Muscle layer of colon (tissue), 2 donors: ENCODE data around the gene SORCS2.

Source experiments
- H3K27ac ChIP-seq: one replicate; pipeline ENCODE4 v1.7.0; 2013; ENCODE audit warnings: low read depth, mild to moderate bottlenecking, low read length, moderate library complexity
- H3K27me3 ChIP-seq, 2 donors: one replicate each; pipeline ENCODE4 v1.7.0; 2013; ENCODE audit warnings: low read length in 2 of 2, mild to moderate bottlenecking in 2 of 2; ENCODE audit not compliant: insufficient read depth in 2 of 2, control insufficient read depth in 1 of 2
- H3K36me3 ChIP-seq: one replicate; pipeline ENCODE4 v1.7.0; 2013; ENCODE audit warnings: mild to moderate bottlenecking, low read length; ENCODE audit not compliant: insufficient read depth
- H3K4me1 ChIP-seq: one replicate; pipeline ENCODE4 v1.7.0; 2013; ENCODE audit warnings: mild to moderate bottlenecking, low read length; ENCODE audit not compliant: insufficient read depth
- H3K4me3 ChIP-seq, 2 donors: one replicate each; pipeline ENCODE4 v1.7.0; 2013; ENCODE audit warnings: low read length in 2 of 2, low read depth in 1 of 2, mild to moderate bottlenecking in 1 of 2, moderate library complexity in 1 of 2
- H3K9ac ChIP-seq: one replicate; pipeline ENCODE4 v1.7.0; 2013; ENCODE audit warnings: low read length
- H3K9me3 ChIP-seq: one replicate; pipeline ENCODE4 v1.7.0; 2013; ENCODE audit warnings: mild to moderate bottlenecking, low read length
- donor health status: abdominal sarcoma.
- donor health status: Adenocarcinoma of cecum.

The SORCS2 gene

DNA sequence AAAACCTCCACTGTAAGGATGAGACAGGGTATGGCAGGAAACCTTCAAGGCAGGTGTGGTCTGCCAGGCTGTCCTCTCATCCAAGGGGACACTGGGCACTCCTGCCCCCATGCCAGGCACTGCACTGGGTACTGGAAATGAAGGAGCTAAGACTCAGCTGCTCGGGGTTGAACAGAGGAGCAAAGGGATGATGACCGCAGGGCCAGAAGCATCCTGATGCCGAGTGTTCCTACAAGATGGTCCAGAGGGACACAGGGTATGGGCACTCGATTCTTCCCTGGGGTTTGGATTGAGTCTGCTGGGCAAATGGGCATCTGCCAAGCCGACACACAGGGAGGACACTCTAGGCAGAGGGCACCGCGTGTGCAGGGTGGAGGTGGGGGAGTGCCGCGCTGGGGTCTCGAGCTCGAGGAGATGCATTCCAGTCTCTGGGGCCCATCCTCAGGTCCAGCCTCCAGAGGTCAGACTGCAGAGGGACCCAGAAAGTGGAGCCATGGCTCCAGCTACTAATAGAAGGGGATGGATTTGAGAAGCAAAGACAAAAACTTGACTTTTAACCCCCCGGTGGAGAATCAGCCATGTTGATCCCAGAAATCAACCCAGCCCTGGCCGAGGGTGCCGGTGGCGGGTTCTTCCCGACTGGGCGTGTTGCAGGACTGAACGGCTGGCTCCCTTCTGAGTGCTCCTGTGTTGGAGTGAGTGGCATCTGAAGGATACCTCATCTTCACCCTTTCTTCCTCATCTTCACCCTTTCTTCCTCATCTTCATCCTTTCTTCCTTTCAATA, 500.3 kb downstream of the SORCS2 start:
- Histone ChIP-seq H3K4me3 (no peak overlapping the region), H3K27ac (no peak overlapping the region), H3K9me3 (no peaks in the 10 kb centered on the region), H3K27me3 (no peaks in the 10 kb centered on the region), H3K36me3 (no peaks in the 10 kb centered on the region), H3K9ac (no peak overlapping the region), H3K4me1 (no peaks in the 10 kb centered on the region)

DNA sequence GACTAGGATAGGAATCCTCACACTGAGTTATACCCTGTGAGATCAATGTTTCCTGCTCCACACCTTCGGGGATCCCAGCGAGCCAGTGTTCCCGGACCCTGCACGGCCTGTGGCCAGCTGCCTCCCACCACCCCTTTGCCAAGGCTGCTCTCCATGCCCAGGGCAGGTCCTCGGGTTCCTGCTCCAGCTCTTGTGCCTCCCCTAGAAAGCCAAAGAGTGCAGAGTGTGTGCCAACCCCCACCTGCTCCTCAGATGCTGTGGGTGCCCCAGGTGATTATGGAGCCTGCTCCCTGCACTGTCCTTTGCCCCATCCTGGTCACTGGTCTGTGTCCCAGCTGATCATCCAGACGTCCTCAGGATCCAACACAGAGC, 500.9 kb downstream of the SORCS2 start:
- H3K36me3 ChIP-seq = no peaks in the 10 kb centered on the region
- no peak overlapping the region for H3K4me3 ChIP-seq
- H3K27ac ChIP-seq = no peak overlapping the region
- no peaks in the 10 kb centered on the region for H3K27me3 ChIP-seq
- no peaks in the 10 kb centered on the region for H3K9me3 ChIP-seq
- no peak overlapping the region for H3K9ac ChIP-seq
- no peaks in the 10 kb centered on the region for H3K4me1 ChIP-seq

DNA sequence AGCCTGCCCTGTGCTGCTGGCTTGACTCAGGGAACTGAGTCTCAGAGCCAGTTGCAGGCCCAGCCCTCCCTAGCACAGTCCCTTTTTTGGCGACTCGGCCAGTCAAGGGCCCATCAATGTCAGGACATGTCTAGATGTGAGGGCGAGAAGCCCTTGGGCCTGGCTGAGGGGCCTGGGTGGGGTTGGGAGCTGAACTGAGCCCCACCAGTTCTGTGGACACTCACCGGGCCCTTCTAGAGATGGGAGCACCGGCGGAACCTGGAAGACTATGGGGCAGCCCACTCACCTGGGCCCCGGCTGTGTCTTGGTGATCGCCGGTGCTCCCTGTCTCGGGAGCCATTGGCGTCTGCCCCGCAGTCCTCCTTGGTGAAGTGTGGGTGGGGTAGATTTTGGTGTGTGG, 501.4 kb downstream of the SORCS2 start:
- H3K4me1 ChIP-seq = no peaks in the 10 kb centered on the region
- H3K27ac ChIP-seq = no peak overlapping the region
- no peak overlapping the region for H3K9ac ChIP-seq
- H3K4me3 ChIP-seq = no peak overlapping the region
- no peaks in the 10 kb centered on the region for H3K9me3 ChIP-seq
- H3K36me3 ChIP-seq = no peaks in the 10 kb centered on the region
- H3K27me3 ChIP-seq = no peaks in the 10 kb centered on the region

DNA sequence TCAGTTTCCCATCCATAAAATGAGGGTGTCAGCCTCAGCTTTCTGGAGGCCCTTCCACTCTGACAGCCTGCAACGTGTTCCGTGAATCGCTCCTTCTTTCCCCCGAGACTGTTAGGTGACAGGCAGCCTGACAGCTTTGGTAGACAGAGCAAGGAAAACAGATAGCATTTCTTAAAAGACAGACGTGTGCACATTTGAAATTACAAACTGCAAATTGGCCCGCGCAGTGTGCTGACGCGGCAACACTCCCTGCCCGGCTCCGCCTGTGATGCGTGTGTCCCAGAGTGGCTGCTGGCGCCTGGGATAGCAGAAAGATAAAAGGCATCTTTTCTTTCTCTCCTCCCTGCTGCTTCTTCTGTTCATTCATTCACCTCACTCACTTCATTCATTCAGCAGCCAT, 502.0 kb downstream of the SORCS2 start:
- Histone ChIP-seq H3K9me3 (no peaks in the 10 kb centered on the region), H3K4me3 (no peak overlapping the region), H3K4me1 (no peaks in the 10 kb centered on the region), H3K9ac (no peak overlapping the region), H3K27me3 (no peaks in the 10 kb centered on the region), H3K36me3 (no peaks in the 10 kb centered on the region), H3K27ac (no peak overlapping the region)

DNA sequence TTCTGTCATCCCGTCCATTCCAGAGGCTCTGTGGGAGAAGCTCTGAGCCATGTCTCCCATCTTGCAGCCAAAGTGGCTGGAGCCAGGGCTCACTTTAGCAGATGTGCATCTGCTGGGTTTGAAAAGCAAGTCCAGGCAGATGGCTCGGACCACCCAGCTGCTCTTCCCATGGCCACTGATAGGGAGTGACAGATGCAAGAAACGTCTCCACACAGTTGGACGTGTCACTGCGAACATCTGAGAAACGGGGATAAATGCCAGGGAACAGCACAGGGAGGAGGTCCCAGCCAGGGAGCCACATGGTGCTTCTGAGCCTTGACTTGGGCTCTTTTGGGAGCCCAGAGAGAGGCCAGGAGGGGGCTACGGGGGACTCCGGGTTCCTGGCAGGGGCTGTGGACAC, 505.0 kb downstream of the SORCS2 start:
- Histone ChIP-seq H3K4me3 (no peak overlapping the region), H3K9me3 (no peaks in the 10 kb centered on the region), H3K27me3 (peaks cover 0 to 5% of the 10 kb centered on the region in 2 donors), H3K9ac (no peak overlapping the region), H3K4me1 (no peaks in the 10 kb centered on the region), H3K27ac (no peak overlapping the region), H3K36me3 (no peaks in the 10 kb centered on the region)

DNA sequence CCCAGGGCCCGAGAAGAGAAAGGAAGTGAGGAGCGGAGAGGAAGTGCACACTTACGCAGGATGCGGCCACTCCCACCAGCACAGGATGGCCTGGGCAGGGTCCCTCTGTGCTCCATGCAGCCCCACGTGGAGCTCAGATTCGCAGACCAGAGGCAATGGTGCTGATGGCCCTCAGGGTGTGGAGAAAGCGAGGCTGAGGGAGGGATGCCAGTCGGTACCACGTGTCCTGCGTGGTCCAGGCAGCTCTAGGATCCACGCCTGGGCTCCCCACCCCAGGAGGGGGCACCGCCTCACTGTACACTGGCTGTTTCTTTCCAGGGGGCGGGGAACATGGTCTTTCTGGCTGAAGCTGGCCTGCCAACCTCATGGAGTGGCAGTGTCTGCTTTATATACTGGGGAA, 505.5 kb downstream of the SORCS2 start:
- Histone ChIP-seq H3K36me3 (no peaks in the 10 kb centered on the region), H3K9me3 (no peaks in the 10 kb centered on the region), H3K27me3 (peaks cover 0 to 5% of the 10 kb centered on the region in 2 donors), H3K27ac (no peak overlapping the region), H3K4me1 (no peaks in the 10 kb centered on the region), H3K4me3 (no peak overlapping the region), H3K9ac (no peak overlapping the region)

DNA sequence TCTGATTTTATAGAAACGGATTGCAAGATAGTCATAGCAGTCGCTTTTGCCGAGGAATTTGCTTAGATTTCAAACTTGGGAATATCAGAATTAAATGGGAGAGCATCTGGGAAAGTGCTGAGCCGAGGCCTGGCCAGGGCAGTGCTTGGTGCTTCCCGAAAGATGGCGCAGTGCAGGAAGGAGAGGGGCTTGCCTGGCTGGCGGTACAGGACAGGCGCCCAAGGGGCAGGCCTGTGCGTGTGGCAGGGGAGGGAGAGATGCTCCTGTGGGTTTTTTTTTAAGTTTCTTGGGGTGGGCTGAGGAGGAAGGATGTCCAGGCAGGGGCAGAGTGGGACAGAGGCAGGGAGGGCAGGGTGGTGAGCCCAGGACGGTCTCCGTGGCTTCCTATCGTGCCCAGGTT, 506.2 kb downstream of the SORCS2 start:
- H3K27ac ChIP-seq = no peak overlapping the region
- H3K9me3 ChIP-seq = no peaks in the 10 kb centered on the region
- H3K9ac ChIP-seq = no peak overlapping the region
- no peaks in the 10 kb centered on the region for H3K4me1 ChIP-seq
- no peak overlapping the region for H3K4me3 ChIP-seq
- peaks cover 0 to 5% of the 10 kb centered on the region in 2 donors for H3K27me3 ChIP-seq
- H3K36me3 ChIP-seq = no peaks in the 10 kb centered on the region

DNA sequence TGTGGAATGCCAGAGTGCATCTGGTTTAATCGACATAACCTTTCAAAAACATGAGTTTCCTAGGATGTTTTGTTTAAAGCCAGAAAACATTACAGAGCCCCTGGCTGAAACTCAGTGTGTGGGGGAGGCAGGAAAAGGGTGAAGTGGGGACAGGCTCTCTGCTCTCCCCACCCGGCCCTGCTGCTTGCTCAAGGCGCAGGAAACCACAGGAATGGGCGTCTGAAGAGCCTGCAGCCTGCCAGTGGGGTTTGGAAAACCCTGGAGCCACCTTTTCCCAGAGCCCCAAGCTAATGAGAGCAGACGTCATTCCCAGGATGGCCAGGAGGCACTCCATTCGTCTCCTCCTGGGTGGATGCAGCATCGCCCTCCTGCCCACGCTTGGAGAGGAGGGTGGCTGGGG, 506.7 kb downstream of the SORCS2 start:
- H3K4me3 ChIP-seq = no peak overlapping the region
- peaks cover 0 to 5% of the 10 kb centered on the region in 2 donors for H3K27me3 ChIP-seq
- no peaks in the 10 kb centered on the region for H3K4me1 ChIP-seq
- no peaks in the 10 kb centered on the region for H3K9me3 ChIP-seq
- H3K27ac ChIP-seq = no peak overlapping the region
- H3K9ac ChIP-seq = no peak overlapping the region
- no peaks in the 10 kb centered on the region for H3K36me3 ChIP-seq

DNA sequence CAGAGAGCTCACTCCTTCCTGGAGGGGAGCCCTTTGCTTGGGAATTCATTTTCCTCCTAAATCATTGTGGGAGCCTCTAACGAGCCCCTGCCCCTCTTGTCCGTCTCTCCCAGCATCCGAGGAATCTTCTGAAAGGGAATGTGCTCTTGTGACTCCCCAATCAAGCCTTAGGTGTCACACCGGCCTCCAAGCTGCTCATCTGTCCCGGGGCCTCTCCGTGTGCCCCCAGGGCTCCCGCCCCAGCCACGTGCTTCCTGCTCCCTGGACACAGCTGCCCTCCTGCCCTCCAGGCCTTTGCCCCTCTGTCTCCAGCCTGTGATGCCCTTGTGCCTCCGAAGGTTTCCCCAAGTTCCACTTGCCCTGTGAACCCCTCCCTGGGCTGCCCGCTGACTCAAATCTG, 507.5 kb downstream of the SORCS2 start:
- Histone ChIP-seq H3K4me3 (no peak overlapping the region), H3K36me3 (no peaks in the 10 kb centered on the region), H3K27ac (no peak overlapping the region), H3K9me3 (no peaks in the 10 kb centered on the region), H3K27me3 (peaks cover 0 to 5% of the 10 kb centered on the region in 2 donors), H3K4me1 (no peaks in the 10 kb centered on the region), H3K9ac (no peak overlapping the region)

DNA sequence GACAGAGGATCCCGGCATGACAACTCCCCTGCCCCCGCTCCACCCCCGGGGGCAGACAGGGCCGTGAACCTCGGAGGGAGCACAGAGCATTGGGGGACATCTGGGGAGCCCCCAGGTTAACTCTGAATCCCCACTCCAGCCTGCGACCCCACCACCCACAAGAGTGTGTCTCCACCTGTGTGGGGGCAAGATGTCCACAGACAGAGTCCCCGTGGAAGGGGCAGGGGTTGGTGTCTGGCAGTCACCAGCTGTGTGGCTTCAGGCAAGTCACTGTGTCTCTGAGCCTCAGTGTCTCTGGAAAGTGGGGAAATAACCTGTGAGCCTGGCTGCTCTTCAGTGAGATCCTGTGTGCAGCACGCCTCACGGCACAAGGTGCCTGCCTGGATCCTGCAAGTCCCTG, 508.3 kb downstream of the SORCS2 start:
- H3K27me3 ChIP-seq = peaks cover 0 to 5% of the 10 kb centered on the region in 2 donors

DNA sequence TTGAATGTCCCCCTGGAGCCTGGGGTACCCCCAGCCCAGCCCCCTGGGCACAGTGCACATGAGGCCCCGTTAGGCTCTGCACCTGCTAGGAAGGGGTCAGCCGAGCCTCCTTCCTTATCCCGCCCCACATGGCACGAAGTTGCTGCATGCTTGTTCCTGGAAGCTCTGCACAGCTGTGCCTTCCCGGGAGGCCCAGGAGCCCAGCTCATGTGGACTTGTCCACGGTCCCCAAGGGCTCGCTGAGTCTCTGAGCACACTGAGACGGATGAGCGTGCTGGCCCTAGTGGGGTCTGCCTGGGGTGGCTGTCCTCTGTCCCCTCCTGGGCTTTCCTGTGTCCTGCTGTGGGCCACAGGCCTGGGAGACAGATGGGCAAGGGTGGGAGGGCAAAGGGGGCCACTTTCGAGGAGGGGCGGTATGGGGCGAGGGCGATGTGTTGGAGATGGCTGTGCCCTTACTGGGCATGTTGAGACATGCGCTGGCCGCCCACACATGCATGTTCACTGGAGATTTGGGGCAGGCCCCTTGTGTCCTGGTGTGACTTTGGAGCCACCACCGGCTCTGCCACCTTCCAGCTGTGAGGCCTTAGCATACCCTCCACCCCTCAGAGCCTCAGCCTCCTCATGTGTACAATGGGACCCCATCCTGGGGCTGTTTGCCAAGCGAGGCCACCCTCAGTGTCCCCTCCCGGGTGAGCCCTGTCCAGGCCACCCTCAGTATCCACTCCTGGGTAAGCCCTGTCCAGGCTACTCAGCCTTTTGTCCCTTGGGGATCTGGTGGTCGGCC, 509.7 kb downstream of the SORCS2 start:
- no peaks in the 10 kb centered on the region for H3K9me3 ChIP-seq
- H3K36me3 ChIP-seq = no peaks in the 10 kb centered on the region
- no peak overlapping the region for H3K9ac ChIP-seq
- H3K4me1 ChIP-seq = no peaks in the 10 kb centered on the region
- no peak overlapping the region for H3K4me3 ChIP-seq
- H3K27ac ChIP-seq = no peak overlapping the region
- H3K27me3 ChIP-seq = peaks cover 0 to 5% of the 10 kb centered on the region in 2 donors

More for the DNA sequence above, 508.3 kb downstream of the SORCS2 start:
- no peaks in the 10 kb centered on the region for H3K36me3 ChIP-seq
- H3K27ac ChIP-seq = no peak overlapping the region
- no peaks in the 10 kb centered on the region for H3K4me1 ChIP-seq
- H3K9me3 ChIP-seq = no peaks in the 10 kb centered on the region
- H3K9ac ChIP-seq = no peak overlapping the region
- H3K4me3 ChIP-seq = no peak overlapping the region
